H1 (cell line): ENCODE results near the gene GRM1. TPM values are rescaled to one million over a fixed set of nuclear protein-coding genes. Genes with fewer than 3 reads are reported as not detected.

Experiments used
- ASH2L ChIP-seq: fragments of 200-600, 300-600 bp; sonication (generic); IDR thresholded peaks from one replicate; pipeline ENCODE4 v1.7.1; 2017; ENCODE audit warnings: low read length
- BCL11A ChIP-seq, 2 experiments: IDR thresholded peaks; one replicate each; pipeline ENCODE4 v1.6.1; 2011; ENCODE audit warnings: low read depth in 2 of 2, low read length in 2 of 2, mild to moderate bottlenecking in 2 of 2
- CHD2 ChIP-seq: IDR thresholded peaks from 2 replicates; pipeline ENCODE4 v1.6.1; 2012; ENCODE audit warnings: low read length, improper control_type of control experiment
- CREB1 ChIP-seq: IDR thresholded peaks from 2 replicates; pipeline ENCODE4 v1.6.1; 2012; ENCODE audit warnings: inconsistent platforms
- JUN ChIP-seq: IDR thresholded peaks from 2 replicates; pipeline ENCODE4 v1.6.1; 2011; ENCODE audit warnings: low read depth, mild to moderate bottlenecking, improper control_type of control experiment, low read length
- TCF12 ChIP-seq: IDR thresholded peaks from 2 replicates; pipeline ENCODE4 v1.6.1; 2011; ENCODE audit warnings: low read depth, mild to moderate bottlenecking, low read length
- polyA plus RNA-seq, 7 experiments: library from polyadenylated mRNA; depleted of rRNA in 3 of 7; stranded (reverse) in 5 of 7; unstranded in 2 of 7; fragments of >200 nt in 5 of 7; fragments of 200-250 nt in 2 of 7; gene quantifications; 1 replicate in 5 of 7; 2 replicates in 1 of 7; 4 replicates in 1 of 7; pipeline versions ENCODE4 v1.2.1 to v1.2.3, GENCODE V29; 2011 to 2013; ENCODE audit warnings: missing spikeins in 2 of 7, mixed read lengths in 2 of 7
- total RNA-seq: library from RNA; stranded (reverse); fragmentation: NEBNext Ultra II Directional; extraction: Animal tissue kit (Norgen Biotek cat#: 25700); gene quantifications from 2 replicates; pipeline ENCODE4 v1.2.1, GENCODE V29; 2021

The GRM1 gene
- total and polyA plus RNA-seq, 2 of the 8 experiments (the other 6 are each of a cell fraction or from before 2014, with no cell fraction given), result 0.15 to 1.3 TPM

GRCh38 chr6:146423452-146423851, 394.6 kb downstream of the GRM1 start (continued):
- TF ChIP-seq CHD2 (no peak), TCF12 (no peak), ASH2L (no peak), BCL11A (IDR thresholded peaks at IDR 0.05; ENCODE audit: low read depth in 2 of 2, low read length in 2 of 2) (no peak), CREB1 (no peak), JUN (no peak)
